ENCODE results near the gene SLC35B2. TPM values are rescaled to one million over a fixed set of nuclear protein-coding genes. Genes with fewer than 3 reads are reported as not detected.

Gene SLC35B2
- total RNA-seq, 1 experiment from 2014 or later, result 28.9 TPM

GRCh38 chr6:44284121-44284520, 26.8 kb upstream of the SLC35B2 start:
- ChIA-PET POLR2A (no interaction called here), CTCF (interaction anchor here (1.0 to 1.5 kb wide), 4 partner anchors 14 to 29 kb away, joined by 3 to 4 read pairs (median 3); partner anchors contain the start of genes AARS2 and TMEM151B)
- Mint-ChIP-seq H3K27me3 (ENCODE audit: low read depth) (peaks cover 60% of the 10 kb centered on the region), H3K36me3 (no peaks in the 10 kb centered on the region), H3K4me3 (no peak overlapping the region), H3K9me3 (no peaks in the 10 kb centered on the region), H3K4me1 (no peaks in the 10 kb centered on the region), H3K27ac (no peak overlapping the region)
- no peak for TF ChIP-seq MXD4 (CRISPR knock-in tag; IDR thresholded peaks at IDR 0.05; ENCODE audit: borderline replicate concordance)
- no peak for TF ChIP-seq ZBTB21 (CRISPR knock-in tag; IDR thresholded peaks at IDR 0.05; ENCODE audit: borderline replicate concordance)
- no peak for TF ChIP-seq TEAD4 (CRISPR knock-in tag; IDR thresholded peaks at IDR 0.05)
- TF ChIP-seq JUN (CRISPR knock-in tag; IDR thresholded peaks at IDR 0.05), result no peak
- TF ChIP-seq ESRRA (CRISPR knock-in tag; IDR thresholded peaks at IDR 0.05; ENCODE audit: borderline replicate concordance), result no peak
- no peak for TF ChIP-seq ZNF512 (CRISPR knock-in tag; IDR thresholded peaks at IDR 0.05; ENCODE audit: borderline replicate concordance)
- no peak for TF ChIP-seq E2F5 (CRISPR knock-in tag; IDR thresholded peaks at IDR 0.05)
- TF ChIP-seq, protein P1, sequence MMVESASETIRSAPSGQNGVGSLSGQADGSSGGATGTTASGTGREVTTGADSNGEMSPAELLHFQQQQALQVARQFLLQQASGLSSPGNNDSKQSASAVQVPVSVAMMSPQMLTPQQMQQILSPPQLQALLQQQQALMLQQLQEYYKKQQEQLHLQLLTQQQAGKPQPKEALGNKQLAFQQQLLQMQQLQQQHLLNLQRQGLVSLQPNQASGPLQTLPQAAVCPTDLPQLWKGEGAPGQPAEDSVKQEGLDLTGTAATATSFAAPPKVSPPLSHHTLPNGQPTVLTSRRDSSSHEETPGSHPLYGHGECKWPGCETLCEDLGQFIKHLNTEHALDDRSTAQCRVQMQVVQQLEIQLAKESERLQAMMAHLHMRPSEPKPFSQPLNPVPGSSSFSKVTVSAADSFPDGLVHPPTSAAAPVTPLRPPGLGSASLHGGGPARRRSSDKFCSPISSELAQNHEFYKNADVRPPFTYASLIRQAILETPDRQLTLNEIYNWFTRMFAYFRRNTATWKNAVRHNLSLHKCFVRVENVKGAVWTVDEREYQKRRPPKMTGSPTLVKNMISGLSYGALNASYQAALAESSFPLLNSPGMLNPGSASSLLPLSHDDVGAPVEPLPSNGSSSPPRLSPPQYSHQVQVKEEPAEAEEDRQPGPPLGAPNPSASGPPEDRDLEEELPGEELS (CRISPR knock-in tag; IDR thresholded peaks at IDR 0.05), result no peak
- TF ChIP-seq ZNF232 (CRISPR knock-in tag; IDR thresholded peaks at IDR 0.05), result no peak
- no peak for TF ChIP-seq NR1H2 (CRISPR knock-in tag; IDR thresholded peaks at IDR 0.05)
- TF ChIP-seq, protein P2, sequence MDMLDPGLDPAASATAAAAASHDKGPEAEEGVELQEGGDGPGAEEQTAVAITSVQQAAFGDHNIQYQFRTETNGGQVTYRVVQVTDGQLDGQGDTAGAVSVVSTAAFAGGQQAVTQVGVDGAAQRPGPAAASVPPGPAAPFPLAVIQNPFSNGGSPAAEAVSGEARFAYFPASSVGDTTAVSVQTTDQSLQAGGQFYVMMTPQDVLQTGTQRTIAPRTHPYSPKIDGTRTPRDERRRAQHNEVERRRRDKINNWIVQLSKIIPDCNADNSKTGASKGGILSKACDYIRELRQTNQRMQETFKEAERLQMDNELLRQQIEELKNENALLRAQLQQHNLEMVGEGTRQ (CRISPR knock-in tag; IDR thresholded peaks at IDR 0.05), result no peak
- no peak for TF ChIP-seq TP53 (CRISPR knock-in tag; IDR thresholded peaks at IDR 0.05)
- TF ChIP-seq USF1 (CRISPR knock-in tag; IDR thresholded peaks at IDR 0.05), result no peak
- TF ChIP-seq, protein P3, sequence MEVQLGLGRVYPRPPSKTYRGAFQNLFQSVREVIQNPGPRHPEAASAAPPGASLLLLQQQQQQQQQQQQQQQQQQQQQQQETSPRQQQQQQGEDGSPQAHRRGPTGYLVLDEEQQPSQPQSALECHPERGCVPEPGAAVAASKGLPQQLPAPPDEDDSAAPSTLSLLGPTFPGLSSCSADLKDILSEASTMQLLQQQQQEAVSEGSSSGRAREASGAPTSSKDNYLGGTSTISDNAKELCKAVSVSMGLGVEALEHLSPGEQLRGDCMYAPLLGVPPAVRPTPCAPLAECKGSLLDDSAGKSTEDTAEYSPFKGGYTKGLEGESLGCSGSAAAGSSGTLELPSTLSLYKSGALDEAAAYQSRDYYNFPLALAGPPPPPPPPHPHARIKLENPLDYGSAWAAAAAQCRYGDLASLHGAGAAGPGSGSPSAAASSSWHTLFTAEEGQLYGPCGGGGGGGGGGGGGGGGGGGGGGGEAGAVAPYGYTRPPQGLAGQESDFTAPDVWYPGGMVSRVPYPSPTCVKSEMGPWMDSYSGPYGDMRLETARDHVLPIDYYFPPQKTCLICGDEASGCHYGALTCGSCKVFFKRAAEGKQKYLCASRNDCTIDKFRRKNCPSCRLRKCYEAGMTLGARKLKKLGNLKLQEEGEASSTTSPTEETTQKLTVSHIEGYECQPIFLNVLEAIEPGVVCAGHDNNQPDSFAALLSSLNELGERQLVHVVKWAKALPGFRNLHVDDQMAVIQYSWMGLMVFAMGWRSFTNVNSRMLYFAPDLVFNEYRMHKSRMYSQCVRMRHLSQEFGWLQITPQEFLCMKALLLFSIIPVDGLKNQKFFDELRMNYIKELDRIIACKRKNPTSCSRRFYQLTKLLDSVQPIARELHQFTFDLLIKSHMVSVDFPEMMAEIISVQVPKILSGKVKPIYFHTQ (CRISPR knock-in tag; IDR thresholded peaks at IDR 0.05), result no peak
- TF ChIP-seq FOXK1 (CRISPR knock-in tag; IDR thresholded peaks at IDR 0.05), result no peak
- no peak for ATAC-seq
- DNase-seq (ENCODE audit: low spot score), result no peak
